ENCODE measurements around the gene SLCO2A1.

The SLCO2A1 gene

DNA sequence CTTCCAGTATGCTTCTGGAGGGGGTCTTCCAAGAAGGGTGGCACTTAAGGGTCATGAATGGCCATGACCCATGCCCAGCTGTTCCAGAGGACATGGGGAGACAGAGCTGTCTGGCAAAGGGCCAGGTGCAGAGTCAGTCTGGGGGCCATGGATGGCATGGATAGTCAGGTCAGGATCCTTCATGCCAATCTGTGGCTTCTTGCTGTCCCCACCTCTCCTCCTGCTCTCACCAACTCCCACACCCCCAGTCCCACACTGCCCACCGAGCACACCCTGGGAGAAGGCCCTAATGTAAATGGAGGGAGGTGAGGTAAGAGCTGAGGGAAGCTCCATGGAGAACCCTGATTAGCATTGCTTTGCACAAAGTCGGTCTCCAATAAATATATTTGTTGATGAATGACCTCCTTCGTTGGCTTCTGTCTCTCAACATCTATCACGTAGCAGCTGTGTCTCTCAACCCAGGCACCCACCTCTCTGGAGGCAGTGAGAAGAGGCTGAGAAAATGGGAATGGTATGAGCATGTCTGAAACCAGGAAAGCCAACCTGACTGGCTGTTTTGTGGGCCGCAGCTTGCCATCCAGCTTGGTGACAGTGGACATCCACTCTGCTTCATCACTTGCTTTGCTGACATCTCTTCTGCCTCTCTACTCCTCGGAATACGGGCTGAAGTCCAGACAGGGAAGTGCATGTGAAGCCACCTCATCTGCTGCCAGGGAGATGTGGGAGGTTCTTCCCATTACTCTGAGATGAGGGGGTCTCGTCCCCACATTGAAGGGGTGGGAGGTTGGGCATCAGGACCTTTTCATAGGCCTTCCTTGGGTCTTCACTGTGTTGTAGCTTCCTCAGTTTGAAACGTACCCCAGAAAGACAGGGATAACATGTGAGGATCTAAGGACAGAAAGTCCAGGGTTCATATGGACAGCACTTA lies 96.4 kb downstream of the SLCO2A1 start:
- no peak for DNase-seq (ENCODE audit: low spot score)

DNA sequence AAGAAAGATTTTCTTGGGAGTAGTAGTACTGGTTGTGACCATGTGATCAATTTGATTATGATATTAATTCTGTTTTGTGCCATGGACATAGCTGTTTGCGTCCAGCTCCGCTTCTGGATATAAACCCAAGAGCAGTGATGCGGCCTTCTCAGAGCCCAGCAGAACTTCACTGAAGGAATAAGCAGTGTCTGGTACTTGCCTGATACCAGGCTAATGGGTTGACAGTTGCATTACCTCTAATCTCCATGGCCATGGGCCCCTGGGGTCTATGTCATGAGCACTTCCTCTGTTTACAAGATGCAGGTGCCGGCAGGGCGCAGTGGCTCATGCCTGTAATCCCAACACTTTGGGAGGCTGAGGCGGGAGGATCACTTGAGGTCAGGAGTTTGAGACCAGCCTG lies 97.7 kb downstream of the SLCO2A1 start:
- no peak for DNase-seq (ENCODE audit: low spot score)

DNA sequence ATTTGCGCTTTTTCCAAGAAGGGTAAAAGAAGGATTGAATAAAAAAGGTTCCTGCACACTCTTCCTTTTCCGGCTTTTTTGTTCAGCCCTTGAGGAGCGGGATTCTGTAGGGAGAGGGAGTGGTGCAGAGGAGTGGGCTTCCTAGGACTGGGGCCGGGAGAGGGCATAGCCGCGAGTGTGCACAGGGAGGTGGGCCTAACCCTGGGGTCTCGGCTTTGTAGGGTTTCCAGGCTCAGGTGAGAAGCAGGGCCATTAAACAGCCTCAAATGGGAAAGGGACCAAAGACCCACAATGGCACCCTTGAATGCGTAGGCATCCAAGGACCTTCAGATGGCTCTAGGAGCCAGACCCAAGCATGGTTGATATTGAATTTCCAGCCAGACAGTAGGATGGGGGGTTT lies 98.6 kb downstream of the SLCO2A1 start:
- DNase-seq (ENCODE audit: low spot score) = no peak

DNA sequence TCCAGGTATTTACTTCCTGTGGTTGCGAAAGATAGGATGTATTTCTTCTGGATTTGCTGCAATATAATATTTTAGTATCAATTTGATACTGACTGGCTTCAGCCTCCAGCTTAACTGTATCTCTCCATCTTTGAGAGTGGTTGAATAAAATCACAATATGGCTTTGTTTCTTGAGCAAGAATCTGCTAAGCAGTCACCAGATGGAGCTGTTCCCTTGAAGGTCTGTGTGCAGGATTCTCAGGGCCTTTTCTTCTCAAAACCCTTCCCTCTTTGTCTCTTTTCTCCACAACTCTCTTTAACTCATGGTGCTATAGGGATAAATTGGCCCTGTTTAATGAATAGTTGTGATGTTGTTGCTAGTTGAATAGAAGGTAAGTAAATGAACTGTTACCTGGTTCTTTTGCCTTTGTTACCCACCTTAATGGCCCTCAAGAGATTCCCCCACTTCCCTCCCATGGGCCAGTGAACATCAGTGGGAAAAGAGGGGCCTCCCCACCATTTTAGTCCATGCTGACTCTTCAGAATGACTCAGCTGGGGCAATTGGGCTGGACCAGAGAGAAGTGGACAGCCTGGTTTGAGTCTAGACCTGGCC lies 99.3 kb downstream of the SLCO2A1 start:
- peak; percentile 22 for DNase-seq (ENCODE audit: low spot score)

DNA sequence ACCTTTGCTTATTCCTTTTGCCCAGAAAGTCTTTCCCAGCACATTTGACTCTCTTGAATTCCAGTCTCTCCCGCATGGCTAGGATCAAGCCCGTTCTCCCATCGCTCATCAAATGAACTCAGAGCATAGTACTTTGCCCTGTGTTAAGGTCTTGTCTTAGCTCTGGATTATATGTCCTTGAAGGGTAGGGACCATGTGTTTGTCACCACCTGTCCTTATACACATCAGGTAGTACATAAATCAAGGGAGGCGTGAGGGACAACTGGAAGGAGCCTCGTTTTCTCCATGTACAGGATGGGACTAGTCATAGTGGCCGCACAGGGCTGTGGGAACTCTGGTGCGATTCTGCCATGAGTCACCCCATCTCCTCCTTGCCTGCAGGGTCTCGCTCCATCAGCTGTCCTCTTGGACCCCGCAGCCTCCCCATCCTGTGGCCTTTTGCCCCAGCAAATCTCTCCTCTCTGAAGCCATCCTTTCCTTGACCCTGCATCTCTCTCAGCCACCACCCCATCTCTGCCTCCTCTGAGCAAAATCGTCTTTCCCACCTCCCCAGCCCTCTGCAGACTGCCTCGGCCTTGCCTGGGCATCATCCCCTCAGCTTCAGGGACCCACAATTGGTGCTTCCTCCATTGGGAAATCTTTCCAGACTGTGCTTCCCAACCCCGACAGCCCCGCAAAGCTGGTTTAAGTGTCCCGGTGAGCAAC lies 100.7 kb downstream of the SLCO2A1 start:
- DNase-seq (ENCODE audit: low spot score) = no peak

DNA sequence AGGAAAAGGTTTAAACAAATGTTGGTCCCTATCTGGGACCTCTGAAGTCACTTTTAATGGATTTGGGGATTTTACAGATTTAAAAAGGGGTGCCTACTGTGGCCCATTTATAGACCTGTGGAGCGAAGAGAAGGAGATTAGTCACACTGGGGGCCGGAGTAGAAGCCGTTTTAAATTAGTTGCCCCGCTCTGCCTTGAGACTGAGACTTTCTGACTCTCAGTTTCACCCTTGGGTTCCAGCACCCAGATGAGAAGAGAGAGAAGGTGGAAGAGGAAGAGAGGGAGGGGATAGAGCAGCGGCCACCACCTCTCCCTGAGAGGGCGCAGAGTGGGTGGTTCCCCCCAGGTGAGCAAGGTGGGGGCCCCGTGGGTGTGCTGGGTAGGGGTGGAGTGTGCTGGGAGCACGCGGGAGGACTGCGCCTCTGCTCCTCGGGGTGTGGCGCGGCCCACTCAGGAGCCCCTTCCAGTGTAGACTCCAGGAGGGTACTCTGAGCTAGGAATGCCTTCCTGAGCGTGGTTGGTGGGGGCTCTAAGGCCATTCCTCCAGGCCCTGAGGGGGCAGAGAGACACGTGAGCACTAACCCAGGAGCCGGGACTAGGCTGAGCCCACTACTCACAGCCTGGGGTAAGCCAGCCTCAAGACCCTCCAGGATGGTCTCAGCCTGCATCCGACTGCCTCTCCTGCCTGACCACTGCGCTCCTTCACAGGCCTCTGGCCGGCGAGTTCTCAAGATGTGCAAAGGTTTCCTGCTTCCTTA lies 101.4 kb downstream of the SLCO2A1 start:
- no peak for DNase-seq (ENCODE audit: low spot score)

DNA sequence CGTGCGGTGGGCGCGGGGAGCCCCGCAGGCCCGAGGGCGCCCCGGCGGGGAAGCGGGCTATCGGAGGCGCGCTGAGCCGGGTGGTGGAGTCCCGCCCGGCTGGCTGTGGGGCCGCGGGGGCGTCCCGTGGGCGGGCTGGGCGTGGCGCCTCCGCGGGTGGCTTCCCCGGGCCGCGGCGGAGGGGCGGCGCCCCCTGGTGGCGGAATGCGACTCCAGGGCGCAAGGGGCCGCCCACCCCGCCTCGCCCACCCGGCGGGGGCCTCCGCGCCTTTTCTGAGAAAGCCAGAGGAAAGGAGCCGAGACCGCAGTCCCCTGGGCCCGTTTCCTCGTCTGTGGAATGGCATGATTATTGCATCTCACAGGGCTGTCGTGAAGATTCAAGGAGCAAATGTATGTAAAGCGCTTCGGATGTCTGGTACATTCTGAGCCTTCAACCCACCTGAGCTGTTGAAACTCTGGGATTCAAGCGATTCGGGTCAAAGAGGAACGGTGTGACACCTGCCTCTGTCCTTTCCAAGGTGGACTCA lies 102.1 kb downstream of the SLCO2A1 start:
- DNase-seq (ENCODE audit: low spot score) = peak; percentile 24

DNA sequence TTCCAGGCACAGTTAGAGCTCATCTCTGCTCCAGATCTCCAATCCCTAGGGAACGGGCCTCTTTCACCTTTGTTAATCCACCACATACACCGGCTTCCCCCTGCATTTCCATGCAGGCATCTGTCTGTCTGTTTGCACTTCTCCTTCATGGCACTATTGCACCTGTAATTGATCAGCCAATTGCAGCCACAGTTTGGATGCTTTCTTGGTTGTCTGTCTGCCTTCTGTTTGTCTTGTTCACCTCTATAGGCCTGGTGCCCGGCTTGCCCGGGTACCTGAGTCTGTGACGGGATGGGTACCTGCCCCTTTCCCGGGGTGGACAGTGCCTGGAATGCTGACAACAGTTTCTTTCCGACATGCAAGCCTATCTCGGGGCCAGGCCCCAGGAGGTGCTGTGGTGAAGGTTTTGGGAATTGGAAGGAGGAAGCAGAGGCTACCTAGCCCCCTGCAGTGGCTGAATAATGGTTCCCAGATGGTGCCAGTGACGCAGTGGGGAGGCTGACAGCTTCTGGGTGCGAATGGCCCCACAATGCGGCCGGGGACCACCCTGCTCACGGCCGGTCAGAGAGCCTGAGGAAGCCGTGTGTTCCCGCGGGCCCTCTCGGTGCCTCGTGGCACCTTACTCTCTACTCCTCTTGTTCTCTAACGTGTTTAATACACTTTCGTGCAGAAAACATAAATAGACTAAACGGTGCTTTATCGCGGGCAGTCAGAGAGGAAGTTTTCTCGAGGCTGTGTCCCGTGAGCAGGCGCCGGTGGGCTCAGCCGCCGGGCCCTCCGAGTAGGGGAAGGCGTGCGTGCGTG lies 102.8 kb downstream of the SLCO2A1 start:
- DNase-seq (ENCODE audit: low spot score) = no peak

DNA sequence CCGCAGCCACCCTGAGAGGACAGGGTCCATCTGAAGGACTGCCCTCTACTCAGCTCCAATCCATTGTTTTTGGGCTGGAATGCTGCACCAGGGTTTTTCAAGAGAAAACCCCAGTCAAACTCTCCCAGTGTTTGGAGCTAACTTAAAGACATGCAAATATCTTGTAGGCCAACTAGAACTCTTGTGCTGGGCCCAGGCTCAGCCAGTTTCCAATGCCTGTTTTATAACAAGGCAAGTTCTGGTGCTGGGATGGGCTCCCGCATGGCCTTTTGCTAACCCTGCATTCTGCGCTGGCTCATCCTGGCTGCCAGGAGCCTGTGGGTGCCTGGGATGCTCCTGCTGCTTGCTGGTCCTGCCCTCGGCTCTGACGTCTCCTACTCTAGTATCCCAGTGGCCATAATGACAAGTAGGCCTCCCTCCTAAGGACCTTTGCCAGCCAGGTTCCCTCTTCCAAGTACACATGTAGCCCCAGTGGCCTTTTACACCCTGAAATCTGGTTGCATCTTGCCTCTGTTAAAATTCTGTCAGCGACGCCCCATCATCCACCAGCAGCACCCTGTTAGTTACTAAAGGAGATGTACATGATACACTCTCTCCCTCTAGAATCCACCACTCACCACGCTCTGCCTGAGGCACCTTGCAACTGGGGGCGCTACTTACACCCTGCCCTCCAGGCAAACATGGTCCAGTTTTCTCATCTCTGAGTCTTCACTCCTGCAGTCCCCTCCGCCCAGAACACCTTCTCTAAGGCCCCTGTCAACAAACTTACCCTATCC lies 103.6 kb downstream of the SLCO2A1 start:
- no peak for DNase-seq (ENCODE audit: low spot score)

DNA sequence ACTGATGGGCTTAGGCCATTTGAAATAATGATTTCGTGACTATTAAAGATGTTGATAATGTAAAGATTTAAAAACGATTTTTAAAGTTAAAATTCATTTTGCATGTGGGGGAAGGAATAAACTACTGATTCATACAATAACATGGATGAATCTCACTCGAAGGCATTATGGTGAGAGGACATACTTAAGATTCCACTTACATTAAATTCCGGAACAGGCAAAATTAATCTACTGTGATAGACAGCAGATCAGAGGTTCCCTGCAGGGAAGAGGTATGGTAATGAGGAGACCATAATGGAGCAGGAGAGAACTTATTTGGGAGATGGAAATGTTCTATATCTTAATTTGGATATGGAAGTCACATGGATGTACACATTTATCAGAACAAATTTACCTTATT lies 105.7 kb downstream of the SLCO2A1 start:
- no peak for DNase-seq (ENCODE audit: low spot score)

DNA sequence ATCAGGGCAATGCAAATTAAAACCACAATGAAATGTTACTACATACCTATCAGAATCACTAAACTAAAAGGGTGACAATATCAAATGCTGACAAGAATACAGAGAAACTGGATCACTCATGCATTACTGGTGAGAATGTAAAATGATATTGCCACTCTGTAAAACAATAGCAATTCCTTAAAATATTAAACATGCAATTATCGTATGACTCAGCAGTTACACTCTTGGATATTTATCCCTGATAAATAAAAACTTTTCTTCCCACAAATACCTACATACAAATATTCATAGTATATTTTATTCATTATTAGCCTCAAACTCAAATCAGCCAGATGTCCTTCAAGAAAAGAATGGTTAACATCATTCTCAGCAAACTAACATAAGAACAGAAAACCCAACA lies 108.1 kb downstream of the SLCO2A1 start:
- DNase-seq (ENCODE audit: low spot score) = no peak

DNA sequence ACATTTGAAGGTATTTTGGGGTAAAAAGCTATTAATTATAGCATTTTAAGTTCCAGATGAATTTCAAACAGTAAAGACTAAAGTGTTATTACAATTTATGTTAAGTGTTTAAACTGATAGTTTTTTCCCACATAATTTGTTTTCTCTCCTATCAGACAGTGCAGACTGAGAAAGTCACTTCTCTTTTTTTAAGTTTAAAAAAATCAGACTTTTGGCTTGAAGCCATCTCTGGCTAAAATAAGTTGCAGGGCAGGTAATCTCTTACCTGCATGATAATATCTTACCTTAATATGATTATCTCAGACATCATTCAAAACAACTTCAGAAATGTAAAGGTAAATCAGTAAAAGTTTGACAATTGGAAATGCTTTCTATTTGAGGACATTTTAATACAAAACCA lies 112.6 kb downstream of the SLCO2A1 start:
- no peak for DNase-seq (ENCODE audit: low spot score)

DNA sequence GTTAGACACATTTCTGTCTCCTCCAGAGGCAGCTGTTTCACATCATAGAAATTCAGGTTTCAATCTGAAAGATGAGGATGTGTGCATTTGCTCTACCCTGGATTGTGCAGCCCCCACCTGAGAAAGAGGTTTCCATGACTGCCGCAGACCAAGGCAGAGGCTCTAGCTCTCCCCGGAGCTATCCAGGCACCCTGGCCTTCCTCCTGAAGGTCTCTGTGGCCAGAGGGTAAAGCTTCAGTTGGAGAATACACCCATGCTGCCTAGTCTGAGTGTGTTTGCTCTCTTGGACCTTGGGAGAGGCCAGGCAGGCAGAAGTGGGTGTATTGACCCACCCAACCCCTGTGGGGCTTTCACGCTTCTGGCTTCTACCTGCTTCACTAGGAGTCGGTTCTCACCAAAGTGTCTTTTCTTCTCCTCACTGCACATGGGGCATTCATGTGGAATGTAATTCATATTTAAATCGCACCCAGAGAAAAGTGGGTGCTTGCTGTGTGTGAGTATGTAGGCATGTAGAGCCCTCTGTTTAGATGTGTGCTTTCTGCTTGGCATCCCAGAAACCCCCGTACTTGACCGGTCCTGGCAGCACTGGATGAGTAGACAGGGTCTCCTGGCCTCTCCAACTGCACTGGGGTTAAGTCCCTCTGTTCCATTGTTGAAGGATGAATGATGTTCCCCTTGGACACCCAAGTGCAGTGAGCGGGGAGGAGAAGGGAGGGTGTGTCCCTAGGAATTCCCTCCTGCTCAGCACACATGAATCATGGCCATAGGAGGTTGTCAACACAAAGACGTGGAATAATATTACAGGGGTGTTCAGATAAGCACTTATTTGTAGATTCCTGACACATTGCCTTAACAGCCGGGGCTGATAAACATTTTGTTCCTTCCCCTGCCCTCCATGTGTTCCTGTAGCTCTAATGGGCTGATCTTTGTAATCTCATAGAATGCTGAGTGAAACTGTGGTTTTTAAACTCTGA lies 113.8 kb downstream of the SLCO2A1 start:
- DNase-seq (ENCODE audit: low spot score) = no peak

DNA sequence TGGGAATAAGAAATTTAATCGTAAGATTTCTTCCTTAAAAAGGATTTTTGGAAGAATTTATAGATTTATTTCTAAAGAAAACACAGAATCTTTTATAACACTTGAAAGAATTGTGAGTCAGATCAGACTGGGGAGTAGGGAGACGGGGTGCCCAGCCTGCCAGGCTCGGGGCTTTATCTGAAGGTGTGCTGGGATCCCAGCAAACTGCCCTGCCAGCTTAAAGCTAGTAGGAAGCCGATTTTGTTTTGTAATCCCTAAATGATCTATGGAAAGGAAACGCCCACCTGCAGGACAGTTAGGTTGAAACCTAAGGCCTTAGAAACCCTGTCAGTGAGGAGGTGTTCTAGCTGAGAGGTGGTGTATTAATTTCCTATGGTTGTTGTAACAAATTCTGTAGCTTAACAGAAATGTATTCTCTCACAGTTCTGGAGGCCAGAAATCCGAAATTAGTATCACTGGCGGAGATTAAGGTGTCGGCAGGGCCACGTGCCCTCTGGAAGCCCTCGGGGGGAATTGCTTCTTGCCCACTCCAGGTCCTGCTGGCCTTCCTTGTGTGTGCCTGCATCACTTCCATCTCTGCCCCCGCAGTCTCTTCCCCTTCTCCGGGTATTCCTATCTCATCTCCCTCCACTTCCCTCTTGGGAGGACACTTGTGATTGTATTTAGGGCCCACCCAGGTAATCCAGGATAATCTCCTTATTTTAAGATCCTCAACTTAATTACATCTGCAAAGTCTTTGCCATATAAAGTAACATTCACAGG lies 114.7 kb downstream of the SLCO2A1 start:
- no peak for DNase-seq (ENCODE audit: low spot score)

DNA sequence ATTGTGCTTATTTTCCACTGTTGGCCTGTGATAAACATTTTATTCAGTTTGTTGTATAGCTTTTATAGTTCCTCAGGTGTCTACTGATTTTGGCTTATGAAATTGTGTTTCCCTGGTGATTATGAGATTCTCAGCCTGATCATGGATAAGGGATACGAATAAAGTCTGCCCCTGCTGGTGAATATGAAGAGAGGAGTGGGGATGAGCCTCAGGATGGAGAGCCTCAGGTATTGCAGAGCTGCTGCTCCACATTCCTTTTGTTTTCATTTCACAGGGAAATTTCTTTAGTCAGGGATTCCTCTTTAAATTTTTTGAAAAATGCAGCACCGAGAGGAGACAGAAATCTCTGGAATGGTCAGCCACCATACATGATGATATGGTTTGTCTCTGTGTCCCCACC lies 119.3 kb downstream of the SLCO2A1 start:
- DNase-seq (ENCODE audit: low spot score) = no peak

DNA sequence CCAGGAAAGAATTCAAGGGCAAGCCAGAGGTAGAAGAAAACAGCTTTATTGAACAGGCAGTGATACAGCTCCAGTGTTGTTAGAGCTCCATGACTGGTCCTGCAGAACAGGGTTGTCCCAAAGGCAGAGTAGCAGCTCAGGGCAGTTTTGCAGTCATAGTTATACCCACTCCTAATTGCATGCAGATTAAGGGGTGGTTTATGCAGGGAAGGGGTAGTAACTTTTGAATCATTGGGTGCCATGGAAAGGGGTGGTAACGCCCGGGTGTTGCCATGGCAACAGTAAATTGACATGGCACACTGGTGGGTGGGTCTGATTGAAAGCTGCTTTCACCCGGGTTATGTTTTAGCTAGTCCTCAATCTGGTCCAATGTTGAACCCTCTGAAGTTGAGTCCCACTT lies 124.3 kb downstream of the SLCO2A1 start:
- DNase-seq (ENCODE audit: low spot score) = no peak

DNA sequence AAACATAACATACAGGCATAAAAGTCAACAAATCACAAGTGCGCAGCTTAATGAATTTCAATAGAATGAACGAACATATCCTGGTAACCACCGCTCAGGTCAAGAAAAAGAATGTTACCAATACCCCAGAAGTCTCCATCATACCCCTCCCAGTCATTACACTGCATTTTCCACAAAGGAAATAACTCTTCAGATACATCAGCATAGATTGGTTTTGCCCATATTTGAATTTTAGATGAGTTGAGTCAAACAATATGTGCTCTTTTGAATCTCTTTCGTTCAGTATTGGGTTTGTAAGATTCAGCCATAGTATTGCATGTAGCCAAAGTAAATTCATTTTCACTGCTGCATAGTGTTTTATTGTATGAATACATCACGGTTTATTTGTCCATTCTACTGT lies 127.9 kb downstream of the SLCO2A1 start:
- DNase-seq (ENCODE audit: low spot score) = no peak

DNA sequence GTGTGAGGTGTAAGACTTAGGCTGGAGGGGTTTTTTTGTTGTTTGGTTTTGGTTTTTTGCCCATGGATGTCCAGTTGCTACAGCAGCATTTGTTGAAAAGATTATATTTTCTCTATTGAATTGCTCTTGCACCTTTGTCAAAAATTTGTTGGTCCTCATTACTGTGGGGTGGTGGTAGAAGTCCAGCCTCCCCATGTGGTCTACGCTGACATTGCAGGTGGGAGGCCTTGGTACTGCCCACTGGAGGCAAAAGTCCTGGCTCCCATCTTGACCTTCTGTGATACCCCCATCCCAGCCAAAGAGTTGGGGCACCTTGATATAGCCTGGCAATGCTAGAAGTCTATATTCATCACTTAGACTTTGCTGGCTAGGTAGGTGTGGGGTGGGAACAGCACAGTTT lies 128.6 kb downstream of the SLCO2A1 start:
- DNase-seq (ENCODE audit: low spot score) = no peak
